K562 (cell line): ENCODE data around the gene CEACAM18. TPM values are rescaled to one million over a fixed set of nuclear protein-coding genes. Genes with fewer than 3 reads are reported as not detected.
A peak's percentile ranks its signal among the peaks of the same experiment; 100 is the strongest.

Experiments
- ARHGAP35 ChIP-seq: fragments of 450-650 bp; IDR thresholded peaks from 2 replicates; pipeline ENCODE4 v1.6.1; 2018; ENCODE audit not compliant: partially characterized antibody
- BACH1 ChIP-seq: fragments of 200-800 bp; sonication (Bioruptor generic); IDR thresholded peaks from 2 replicates; pipeline ENCODE4 v1.6.1; 2016; ENCODE audit warnings: missing genetic modification characterization, missing compliant biosample characterization
- CTCF ChIP-seq, 3 experiments: IDR thresholded peaks in 2 of 3; conservative IDR thresholded peaks in 1 of 3; 2 replicates each; pipeline ENCODE4 v1.5.1; 2011 to 2012; ENCODE audit warnings: low read length in 3 of 3, mild to moderate bottlenecking in 3 of 3, control low read depth in 2 of 3, improper control_type of control experiment in 1 of 3, inconsistent platforms in 1 of 3, low read depth in 1 of 3, mixed read lengths in 1 of 3, moderate library complexity in 1 of 3; ENCODE audit not compliant: insufficient read depth in 2 of 3
- EP400 ChIP-seq: fragments of 450-650 bp; IDR thresholded peaks from 2 replicates; pipeline ENCODE4 v1.6.1; 2017; ENCODE audit warnings: antibody characterized with exemption, mild to moderate bottlenecking, moderate library complexity
- NFIX ChIP-seq: fragments of 250-450 bp; sonication (Bioruptor Pico); IDR thresholded peaks from 2 replicates; pipeline ENCODE4 v1.4.0; 2020; ENCODE audit warnings: low read depth, mild to moderate bottlenecking, moderate library complexity
- PHF21A ChIP-seq: fragments of 450-650 bp; IDR thresholded peaks from 2 replicates; pipeline ENCODE4 v1.6.1; 2017; ENCODE audit warnings: low read depth, borderline replicate concordance
- RAD21 ChIP-seq, 2 experiments: fragments of 250-450 bp in 1 of 2; fragments of 450-650 bp in 1 of 2; sonication (Bioruptor Pico) in 1 of 2; formaldehyde crosslinking in 1 of 2; IDR thresholded peaks in 1 of 2; conservative IDR thresholded peaks in 1 of 2; 2 replicates each; pipeline versions ENCODE4 v1.4.0 to v1.8.0; 2020 to 2022; ENCODE audit warnings: mild to moderate bottlenecking in 2 of 2, moderate library complexity in 1 of 2
- RBBP5 ChIP-seq: fragments of 200-600 bp; sonication (generic); IDR thresholded peaks from 2 replicates; pipeline ENCODE4 v1.6.1; 2012; ENCODE audit warnings: borderline replicate concordance, mild to moderate bottlenecking, low read length, control low read depth, inconsistent platforms; ENCODE audit not compliant: insufficient read depth, poor library complexity, severe bottlenecking
- RBM39 ChIP-seq: fragments of 200-400 bp; formaldehyde crosslinking; optimal IDR thresholded peaks from 2 replicates; pipeline ENCODE3; 2018; ENCODE audit warnings: low read depth, low read length
- RERE ChIP-seq: sonication (generic); formaldehyde crosslinking; IDR thresholded peaks from 2 replicates; pipeline ENCODE4 v1.8.0; 2023; ENCODE audit warnings: missing genetic modification reagents, mild to moderate bottlenecking, borderline replicate concordance
- ZNF347 ChIP-seq: fragments of 450-650 bp; formaldehyde crosslinking; IDR thresholded peaks from 2 replicates; pipeline ENCODE4 v1.4.0; 2020; ENCODE audit warnings: low read depth, mild to moderate bottlenecking, moderate library complexity
- polyA plus RNA-seq, 8 experiments: library from polyadenylated mRNA; depleted of rRNA in 4 of 8; stranded (reverse) in 5 of 8; unstranded in 3 of 8; fragments of >200 nt; fragmentation: Nextera tagmentation in 2 of 8; fragmentation: Illumina TruSeq in 1 of 8; extraction: Ambion mirVana in 2 of 8; extraction: Trizol in 1 of 8; gene quantifications; 2 replicates each; pipeline versions ENCODE4 v1.2.1 to v1.2.3, GENCODE V29; 2011 to 2014; ENCODE audit warnings: inconsistent platforms in 1 of 8, missing spikeins in 1 of 8
- total RNA-seq, 7 experiments: library from RNA; depleted of rRNA in 6 of 7; stranded (reverse); fragments of >200 nt in 6 of 7; fragmentation: Illumina TruSeq in 2 of 7; extraction: Trizol in 2 of 7; gene quantifications; 2 replicates each; pipeline versions ENCODE4 v1.2.1 to v1.2.3, GENCODE V29; 2011 to 2021; ENCODE audit warnings: low replicate concordance in 1 of 7
- TF ChIP-seq, protein P1 (sequence below): IDR thresholded peaks from 2 replicates; pipeline ENCODE4 v1.6.1; 2011; ENCODE audit warnings: borderline replicate concordance, low read depth, mild to moderate bottlenecking, moderate library complexity, low read length; ENCODE audit not compliant: insufficient read depth, poor library complexity, severe bottlenecking
- TF ChIP-seq, protein P2 (sequence below): fragments of 450-650 bp; conservative IDR thresholded peaks from 2 replicates; pipeline ENCODE4 v1.6.1; 2016; ENCODE audit warnings: missing genetic modification characterization, low read depth, mild to moderate bottlenecking, missing compliant biosample characterization, moderate library complexity

Gene CEACAM18
- total and polyA plus RNA-seq, 9 of the 15 experiments (the other 6 are each of a cell fraction or from before 2014, with no cell fraction given), result 0.08 to 0.24 (median 0.15) TPM; not detected in 3

DNA sequence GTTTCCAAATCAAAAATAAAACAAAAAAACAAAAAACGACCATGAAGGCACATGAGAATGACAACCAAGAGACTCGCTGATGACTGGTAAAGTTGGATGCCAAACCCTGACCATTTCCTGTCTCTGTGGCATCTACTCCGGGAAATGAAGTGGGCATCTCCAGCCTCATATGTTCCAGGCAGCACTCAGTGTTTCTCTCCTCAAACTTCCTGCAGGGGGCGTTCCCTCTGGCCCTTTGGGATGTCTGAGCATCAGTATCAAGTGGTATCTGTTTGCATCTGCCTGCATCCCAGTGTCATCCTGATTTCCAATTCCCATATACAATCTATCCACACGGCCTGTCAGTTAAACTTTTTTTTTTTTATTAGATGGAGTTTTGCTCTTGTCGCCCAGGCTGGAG lies 33.0 kb downstream of the CEACAM18 start (continued):
- TF ChIP-seq, protein P1, sequence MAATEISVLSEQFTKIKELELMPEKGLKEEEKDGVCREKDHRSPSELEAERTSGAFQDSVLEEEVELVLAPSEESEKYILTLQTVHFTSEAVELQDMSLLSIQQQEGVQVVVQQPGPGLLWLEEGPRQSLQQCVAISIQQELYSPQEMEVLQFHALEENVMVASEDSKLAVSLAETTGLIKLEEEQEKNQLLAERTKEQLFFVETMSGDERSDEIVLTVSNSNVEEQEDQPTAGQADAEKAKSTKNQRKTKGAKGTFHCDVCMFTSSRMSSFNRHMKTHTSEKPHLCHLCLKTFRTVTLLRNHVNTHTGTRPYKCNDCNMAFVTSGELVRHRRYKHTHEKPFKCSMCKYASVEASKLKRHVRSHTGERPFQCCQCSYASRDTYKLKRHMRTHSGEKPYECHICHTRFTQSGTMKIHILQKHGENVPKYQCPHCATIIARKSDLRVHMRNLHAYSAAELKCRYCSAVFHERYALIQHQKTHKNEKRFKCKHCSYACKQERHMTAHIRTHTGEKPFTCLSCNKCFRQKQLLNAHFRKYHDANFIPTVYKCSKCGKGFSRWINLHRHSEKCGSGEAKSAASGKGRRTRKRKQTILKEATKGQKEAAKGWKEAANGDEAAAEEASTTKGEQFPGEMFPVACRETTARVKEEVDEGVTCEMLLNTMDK, result peak; percentile 71
- TF ChIP-seq BACH1 (tag) (no peak), EP400 (no peak), RBM39 (no peak), NFIX (no peak), ARHGAP35 (no peak), ZNF347 (no peak), CTCF (IDR thresholded peaks at IDR 0.05 in 2 of 3, conservative IDR thresholded peaks at IDR 0.05 in 1 of 3; ENCODE audit: insufficient read depth in 2 of 3, low read depth in 1 of 3, low read length in 3 of 3) (peak; percentile 52 to 65 (median 63)), PHF21A (no peak), RERE (CRISPR knock-in tag) (no peak), RAD21 (CRISPR knock-in tag; conservative IDR thresholded peaks at IDR 0.05 in 1 of 2, IDR thresholded peaks at IDR 0.05 in 1 of 2) (peak; percentile 27 to 29; a peak in 1 of 4 replicates), RBBP5 (no peak)
- TF ChIP-seq, protein P2, sequence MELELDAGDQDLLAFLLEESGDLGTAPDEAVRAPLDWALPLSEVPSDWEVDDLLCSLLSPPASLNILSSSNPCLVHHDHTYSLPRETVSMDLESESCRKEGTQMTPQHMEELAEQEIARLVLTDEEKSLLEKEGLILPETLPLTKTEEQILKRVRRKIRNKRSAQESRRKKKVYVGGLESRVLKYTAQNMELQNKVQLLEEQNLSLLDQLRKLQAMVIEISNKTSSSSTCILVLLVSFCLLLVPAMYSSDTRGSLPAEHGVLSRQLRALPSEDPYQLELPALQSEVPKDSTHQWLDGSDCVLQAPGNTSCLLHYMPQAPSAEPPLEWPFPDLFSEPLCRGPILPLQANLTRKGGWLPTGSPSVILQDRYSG (tag), result no peak
